B cell (primary cell): Measurements from ENCODE around the gene C7orf33. TPM values are rescaled to one million over a fixed set of nuclear protein-coding genes. Genes with fewer than 3 reads are reported as not detected.

Experiments used
- ATAC-seq: fragments of 200-7000 bp; cut with Tn5 transposase; one replicate; pipeline ENCODE4 v1.10.0; 2021; ENCODE audit warnings: low read depth, mild to moderate bottlenecking, moderate number of reproducible peaks, moderate library complexity
- CTCF ChIA-PET: fragments of 350-600 bp; sonication (Branson Sonifier 250); formaldehyde crosslinking; loops from one replicate; lab custom pipeline; 2021; ENCODE audit warnings: antibody characterized with exemption, inconsistent platforms; lab: Charles Lee
- POLR2A ChIA-PET: fragments of 350-600 bp; sonication (Branson Sonifier 250); formaldehyde crosslinking; loops from one replicate; lab custom pipeline; 2021; ENCODE audit warnings: antibody characterized with exemption; lab: Charles Lee
- DNase-seq: peaks from one replicate; pipeline ENCODE4 v3.0.0; 2013
- H2AFZ ChIP-seq: 2 replicates; pipeline ENCODE4 v1.6.1; 2012; ENCODE audit warnings: mild to moderate bottlenecking, low read depth, low read length; ENCODE audit not compliant: insufficient read depth, poor library complexity, severe bottlenecking
- H3K27ac ChIP-seq, 2 donors: 1 replicate in 1 of 2; 2 replicates in 1 of 2; pipeline ENCODE4 v1.5.1; 2012 to 2013; ENCODE audit warnings: low read length in 2 of 2, mild to moderate bottlenecking in 2 of 2, moderate library complexity in 1 of 2
- H3K27me3 ChIP-seq, 4 experiments: fragments of 200-600 bp in 1 of 4; sonication (generic) in 1 of 4; replicated peaks in 1 of 4; 1 replicate in 2 of 4; 2 replicates in 2 of 4; pipeline versions ENCODE4 v1.6.1 to v1.7.0; 2013 to 2016; ENCODE audit warnings: low read length in 3 of 4, mild to moderate bottlenecking in 2 of 4, mixed read lengths in 1 of 4, moderate library complexity in 1 of 4; ENCODE audit not compliant: insufficient read depth in 4 of 4, control insufficient read depth in 3 of 4; ENCODE audit errors: control extremely low read depth in 1 of 4
- H3K36me3 ChIP-seq, 2 experiments: replicated peaks in 1 of 2; 1 replicate in 1 of 2; 2 replicates in 1 of 2; pipeline versions ENCODE4 v1.6.1 to v1.7.1; 2013; ENCODE audit warnings: low read length in 1 of 2; ENCODE audit not compliant: insufficient read depth in 2 of 2, control insufficient read depth in 1 of 2; ENCODE audit errors: control extremely low read depth in 1 of 2, extremely low read depth in 1 of 2
- H3K4me1 ChIP-seq, 2 donors: fragments of 200-600 bp in 1 of 2; sonication (generic) in 1 of 2; 1 replicate in 1 of 2; 2 replicates in 1 of 2; pipeline versions ENCODE4 v1.5.1 to v1.6.1; 2013 to 2017; ENCODE audit warnings: low read length in 2 of 2; ENCODE audit not compliant: control insufficient read depth in 2 of 2, insufficient read depth in 2 of 2
- H3K4me2 ChIP-seq: replicated peaks from 2 replicates; pipeline ENCODE3; 2012; ENCODE audit warnings: mild to moderate bottlenecking, low read depth, low read length; ENCODE audit not compliant: poor library complexity, severe bottlenecking
- H3K4me3 ChIP-seq, 5 experiments: fragments of 200-600 bp in 1 of 5; sonication (generic) in 1 of 5; 1 replicate in 3 of 5; 2 replicates in 2 of 5; pipeline versions ENCODE4 v1.5.1 to v1.7.0; 2011 to 2016; ENCODE audit warnings: low read length in 4 of 5, mild to moderate bottlenecking in 4 of 5, low read depth in 2 of 5, control low read depth in 1 of 5, moderate library complexity in 1 of 5; ENCODE audit not compliant: insufficient read depth in 1 of 5; ENCODE audit errors: control extremely low read depth in 1 of 5, extremely low read depth in 1 of 5
- H3K79me2 ChIP-seq: fragments of 200-600 bp; sonication (generic); one replicate; pipeline ENCODE4 v1.6.0; 2016; ENCODE audit warnings: low read length; ENCODE audit not compliant: control insufficient read depth, insufficient read depth
- H3K9ac ChIP-seq: fragments of 200-600 bp; sonication (generic); 2 replicates; pipeline ENCODE4 v1.6.1; 2017; ENCODE audit warnings: mild to moderate bottlenecking, low read length, moderate library complexity
- H3K9me3 ChIP-seq, 3 donors: one replicate each; pipeline versions ENCODE4 v1.6.1 to v1.7.1; 2013; ENCODE audit warnings: low read length in 2 of 3; ENCODE audit not compliant: control insufficient read depth in 2 of 3, insufficient read depth in 1 of 3; ENCODE audit errors: control extremely low read depth in 1 of 3
- H4K20me1 ChIP-seq: 2 replicates; pipeline ENCODE4 v1.6.0; 2012; ENCODE audit warnings: mild to moderate bottlenecking, low read length; ENCODE audit not compliant: insufficient read depth, control insufficient read depth, poor library complexity, severe bottlenecking
- H3K27ac Mint-ChIP-seq: one replicate; pipeline ENCODE4 v1.8.0; 2021; ENCODE audit warnings: mixed read lengths
- H3K27me3 Mint-ChIP-seq: one replicate; pipeline ENCODE4 v1.8.0; 2021; ENCODE audit warnings: mixed read lengths
- H3K4me1 Mint-ChIP-seq: one replicate; pipeline ENCODE4 v1.8.0; 2021; ENCODE audit warnings: mixed read lengths
- H3K4me3 Mint-ChIP-seq: one replicate; pipeline ENCODE4 v1.8.0; 2021; ENCODE audit warnings: mixed read lengths
- H3K9me3 Mint-ChIP-seq: one replicate; pipeline ENCODE4 v1.8.0; 2022; ENCODE audit warnings: mixed read lengths; ENCODE audit not compliant: insufficient read depth
- CTCF ChIP-seq: fragments of 200-600 bp; IDR thresholded peaks from one replicate; pipeline ENCODE4 v1.8.0; 2022; ENCODE audit warnings: antibody characterized with exemption, mild to moderate bottlenecking
- EZH2 ChIP-seq: IDR thresholded peaks from 2 replicates; pipeline ENCODE4 v1.6.1; 2012; ENCODE audit warnings: borderline replicate concordance, low read depth, mild to moderate bottlenecking, moderate library complexity, low read length; ENCODE audit not compliant: insufficient read depth, poor library complexity, severe bottlenecking
- WGBS: methylation state at CpG from one replicate; pipeline ENCODE4 v1.1.5; 2013; ENCODE audit warnings: missing lambda C conversion rate; ENCODE audit not compliant: insufficient coverage; 5-methylcytosine and 5-hydroxymethylcytosine counted together
- intact Hi-C: fragments of 100-400 bp; cut with micrococcal nuclease; formaldehyde crosslinking; loops from one replicate; pipeline ENCODE4 v1.10.0; 2022
- polyA plus RNA-seq: library from polyadenylated mRNA; depleted of rRNA; stranded (reverse); fragments of >200 nt; gene quantifications from 2 replicates; pipeline ENCODE4 v1.2.3, GENCODE V29; 2012
- total RNA-seq, 2 donors: library from RNA; stranded (reverse); fragments of 120-200 nt in 1 of 2; gene quantifications; 1 replicate in 1 of 2; 2 replicates in 1 of 2; pipeline versions ENCODE4 v1.2.3 to v1.2.4, GENCODE V29; 2013 to 2022

The C7orf33 gene
- total and polyA plus RNA-seq, 2 donors (not counting 1 experiment from before 2014, with no cell fraction given) = not detected

- POLR2A ChIA-PET = no interaction called here
Measured at GRCh38 chr7:148547951-148548350, 42.6 kb upstream of the C7orf33 start.

GRCh38 chr7:148553979-148554378, 36.6 kb upstream of the C7orf33 start:
- Histone ChIP-seq H3K27me3 (peaks cover 0 to 9% (median 1%) of the 10 kb centered on the region in 4 experiments), H3K36me3 (no peaks in the 10 kb centered on the region), H3K9ac (no peak overlapping the region), H3K27ac (no peak overlapping the region), H3K4me3 (no peak overlapping the region), H3K79me2 (no peaks in the 10 kb centered on the region), H3K9me3 (peaks cover 0 to 4% (median 0%) of the 10 kb centered on the region in 3 donors), H2AFZ (no peak overlapping the region), H3K4me1 (no peaks in the 10 kb centered on the region), H3K4me2 (no peak overlapping the region), H4K20me1 (no peaks in the 10 kb centered on the region)
- ChIA-PET CTCF (interaction anchor here (1.6 kb wide), 1 partner anchor 21 kb away, joined by 3 read pairs; no protein-coding TSS in a partner anchor), POLR2A (no interaction called here)
- Mint-ChIP-seq H3K27me3 (peaks cover 10% of the 10 kb centered on the region), H3K27ac (no peak overlapping the region), H3K4me3 (no peak overlapping the region), H3K9me3 (peaks cover 14% of the 10 kb centered on the region), H3K4me1 (no peaks in the 10 kb centered on the region)
- WGBS = 88% methylated on average over 2 of the region's 3 CpGs
- intact Hi-C loops = no loop called here
- no peak for ATAC-seq
- DNase-seq = no peak
- no peak for TF ChIP-seq EZH2
- TF ChIP-seq CTCF = no peak

More at GRCh38 chr7:148547951-148548350, 42.6 kb upstream of the C7orf33 start:
- Histone ChIP-seq H2AFZ (no peak overlapping the region), H3K27me3 (no peaks in the 10 kb centered on the region), H3K4me1 (no peaks in the 10 kb centered on the region), H3K79me2 (no peaks in the 10 kb centered on the region), H4K20me1 (no peaks in the 10 kb centered on the region), H3K4me3 (no peak overlapping the region), H3K27ac (no peak overlapping the region), H3K9me3 (peaks cover 0 to 4% (median 0%) of the 10 kb centered on the region in 3 donors), H3K36me3 (no peaks in the 10 kb centered on the region), H3K4me2 (no peak overlapping the region), H3K9ac (no peak overlapping the region)
- intact Hi-C loops = no loop called here
- DNase-seq (no peak), ATAC-seq (no peak)
- peaks cover 17% of the 10 kb centered on the region for H3K9me3 Mint-ChIP-seq
- no peaks in the 10 kb centered on the region for H3K4me1 Mint-ChIP-seq
- H3K27me3 Mint-ChIP-seq = peaks cover 2% of the 10 kb centered on the region
- no peak overlapping the region for H3K4me3 Mint-ChIP-seq
- TF ChIP-seq CTCF (no peak), EZH2 (no peak)
- 81% methylated on average over 4 of the region's 5 CpGs for WGBS
- no peak overlapping the region for H3K27ac Mint-ChIP-seq
- CTCF ChIA-PET = interaction anchor here (0.6 kb wide), 1 partner anchor 285 kb away, joined by 3 read pairs; no protein-coding TSS in a partner anchor
